Activated CD8-positive, alpha-beta T cell treated with anti-CD3 and anti-CD28 coated beads for 36 hours (primary cell): Measurements from ENCODE around the gene CPEB4. TPM values are rescaled to one million over a fixed set of nuclear protein-coding genes. Genes with fewer than 3 reads are reported as not detected.

Source experiments
- ATAC-seq: fragments of 200-7000 bp; cut with Tn5 transposase; one replicate; pipeline ENCODE4 v1.10.0; 2021; ENCODE audit warnings: mild to moderate bottlenecking, moderate library complexity
- CTCF ChIA-PET: fragments of 350-600 bp; sonication (Branson Sonifier 250); formaldehyde crosslinking; loops from one replicate; lab custom pipeline; 2021; ENCODE audit warnings: antibody characterized with exemption; lab: Charles Lee
- POLR2A ChIA-PET: fragments of 350-600 bp; sonication (Branson Sonifier 250); formaldehyde crosslinking; loops from one replicate; lab custom pipeline; 2021; ENCODE audit warnings: antibody characterized with exemption; lab: Charles Lee
- DNase-seq: peaks from one replicate; pipeline ENCODE4 v3.0.0-alpha.2; 2020
- H3K27ac Mint-ChIP-seq: one replicate; pipeline ENCODE4 v1.8.0; 2021; ENCODE audit warnings: mild to moderate bottlenecking, mixed read lengths
- H3K27me3 Mint-ChIP-seq: one replicate; pipeline ENCODE4 v1.8.0; 2021; ENCODE audit warnings: mixed read lengths
- H3K36me3 Mint-ChIP-seq: one replicate; pipeline ENCODE4 v1.8.0; 2021; ENCODE audit warnings: low read depth, mixed read lengths
- H3K4me1 Mint-ChIP-seq: one replicate; pipeline ENCODE4 v1.8.0; 2021; ENCODE audit warnings: low read depth, mixed read lengths
- H3K4me3 Mint-ChIP-seq: one replicate; pipeline ENCODE4 v1.8.0; 2021; ENCODE audit warnings: mild to moderate bottlenecking, moderate library complexity, mixed read lengths
- H3K9me3 Mint-ChIP-seq: one replicate; pipeline ENCODE4 v1.8.0; 2021; ENCODE audit warnings: mixed read lengths
- CTCF ChIP-seq: fragments of 200-600 bp; IDR thresholded peaks from one replicate; pipeline ENCODE4 v1.8.0; 2022; ENCODE audit warnings: antibody characterized with exemption, mild to moderate bottlenecking
- intact Hi-C: fragments of 100-400 bp; cut with micrococcal nuclease; formaldehyde crosslinking; loops from one replicate; pipeline ENCODE4 v1.10.0; 2022
- total RNA-seq, 2 experiments: library from RNA; stranded (reverse); gene quantifications; one replicate each; pipeline ENCODE4 v1.2.3, GENCODE V29; 2021

CPEB4 gene
- total RNA-seq, 2 experiments from 2014 or later: 8.8 to 9.0 TPM

GRCh38 chr5:173903396-173904140 lies 15.4 kb downstream of the CPEB4 start:
- H3K36me3 Mint-ChIP-seq: no peaks in the 10 kb centered on the region
- peaks cover 16% of the 10 kb centered on the region for H3K4me1 Mint-ChIP-seq
- ATAC-seq (no peak), DNase-seq (no peak)
- ChIA-PET POLR2A (interaction anchor here (1.3 to 1.8 kb wide), 2 partner anchors 15 to 16 kb away, joined by 3 to 6 read pairs; partner anchors contain the start of gene CPEB4), CTCF (interaction anchor here (0.9 to 2.9 kb wide), 4 partner anchors 11 to 70 kb away, joined by 3 to 14 read pairs (median 3); no protein-coding TSS in a partner anchor)
- TF ChIP-seq CTCF: no peak
- intact Hi-C loops: no loop called here
- no peak overlapping the region for H3K4me3 Mint-ChIP-seq
- no peaks in the 10 kb centered on the region for H3K27me3 Mint-ChIP-seq
- H3K9me3 Mint-ChIP-seq: no peaks in the 10 kb centered on the region
- H3K27ac Mint-ChIP-seq: no peak overlapping the region

GRCh38 chr5:173904151-173904550 lies 16.0 kb downstream of the CPEB4 start:
- Mint-ChIP-seq H3K9me3 (no peaks in the 10 kb centered on the region), H3K27ac (no peak overlapping the region), H3K4me3 (no peak overlapping the region), H3K27me3 (no peaks in the 10 kb centered on the region), H3K4me1 (peaks cover 16% of the 10 kb centered on the region), H3K36me3 (no peaks in the 10 kb centered on the region)
- DNase-seq: no peak
- ChIA-PET CTCF (interaction anchor here (1.3 to 2.9 kb wide), 2 partner anchors 21 to 70 kb away, joined by 3 to 14 read pairs; no protein-coding TSS in a partner anchor), POLR2A (interaction anchor here (1.3 kb wide), 1 partner anchor 16 kb away, joined by 6 read pairs; the partner anchor contains the start of gene CPEB4)
- TF ChIP-seq CTCF: no peak
- intact Hi-C loops: no loop called here
- ATAC-seq: no peak

DNA sequence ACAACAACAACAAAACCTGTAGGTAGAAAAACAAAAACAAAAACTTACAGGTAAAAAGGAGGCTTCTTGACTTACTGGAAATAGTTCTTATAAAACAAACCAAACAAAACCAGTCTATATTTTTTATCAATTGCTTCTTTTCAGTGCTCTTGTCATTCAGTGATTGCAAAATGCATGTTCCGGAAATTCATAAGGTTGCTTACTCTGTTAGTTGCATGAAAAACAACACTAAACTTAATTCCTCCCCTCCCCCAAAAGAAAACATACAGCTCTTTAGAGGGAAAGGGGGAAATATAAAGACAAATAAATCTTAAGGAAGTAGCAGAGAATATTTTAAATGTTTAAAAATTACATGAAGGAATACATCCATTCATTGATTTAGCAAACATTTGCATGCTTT lies 19.1 kb downstream of the CPEB4 start:
- ATAC-seq (no peak), DNase-seq (no peak)
- H3K36me3 Mint-ChIP-seq: peaks cover 3% of the 10 kb centered on the region
- H3K4me1 Mint-ChIP-seq: peaks cover 13% of the 10 kb centered on the region
- H3K4me3 Mint-ChIP-seq: no peak overlapping the region
- no peaks in the 10 kb centered on the region for H3K9me3 Mint-ChIP-seq
- POLR2A ChIA-PET: interaction anchor here (1.1 kb wide), 1 partner anchor 10 kb away, joined by 4 read pairs; no protein-coding TSS in a partner anchor
- intact Hi-C loops: no loop called here
- TF ChIP-seq CTCF: no peak
- H3K27ac Mint-ChIP-seq: no peak overlapping the region
- CTCF ChIA-PET: interaction anchor here (1.4 to 2.0 kb wide), 2 partner anchors 18 kb away, joined by 3 to 6 read pairs; no protein-coding TSS in a partner anchor
- H3K27me3 Mint-ChIP-seq: no peaks in the 10 kb centered on the region

GRCh38 chr5:173907686-173908371 lies 19.7 kb downstream of the CPEB4 start:
- DNase-seq (no peak), ATAC-seq (no peak)
- Mint-ChIP-seq H3K9me3 (no peaks in the 10 kb centered on the region), H3K27ac (no peak overlapping the region), H3K4me1 (peaks cover 11% of the 10 kb centered on the region), H3K36me3 (peaks cover 3% of the 10 kb centered on the region), H3K27me3 (no peaks in the 10 kb centered on the region), H3K4me3 (no peak overlapping the region)
- ChIA-PET POLR2A (interaction anchor here (1.1 kb wide), 1 partner anchor 10 kb away, joined by 4 read pairs; no protein-coding TSS in a partner anchor), CTCF (interaction anchor here (1.4 to 2.0 kb wide), 2 partner anchors 18 kb away, joined by 3 to 6 read pairs; no protein-coding TSS in a partner anchor)
- intact Hi-C loops: no loop called here
- TF ChIP-seq CTCF: no peak
